SIG-M5 treated with dmso at 0.1 percent for 504 hours (cell line): ENCODE results near the gene ARHGAP8.
"Not testable (repeated sequence)": the region's sequence is repeated elsewhere in the genome, so short reads cannot be mapped to it uniquely, and the experiment has no call there.

Experiments
- DNase-seq: peaks from one replicate; lab custom pipeline; 2025; ENCODE audit not compliant: unreplicated experiment; lab: John Stamatoyannopoulos, UW

ARHGAP8 gene

GRCh38 chr22:44854641-44855040 lies 102.3 kb downstream of the ARHGAP8 start:
- DNase-seq, result not testable (repeated sequence)

DNA sequence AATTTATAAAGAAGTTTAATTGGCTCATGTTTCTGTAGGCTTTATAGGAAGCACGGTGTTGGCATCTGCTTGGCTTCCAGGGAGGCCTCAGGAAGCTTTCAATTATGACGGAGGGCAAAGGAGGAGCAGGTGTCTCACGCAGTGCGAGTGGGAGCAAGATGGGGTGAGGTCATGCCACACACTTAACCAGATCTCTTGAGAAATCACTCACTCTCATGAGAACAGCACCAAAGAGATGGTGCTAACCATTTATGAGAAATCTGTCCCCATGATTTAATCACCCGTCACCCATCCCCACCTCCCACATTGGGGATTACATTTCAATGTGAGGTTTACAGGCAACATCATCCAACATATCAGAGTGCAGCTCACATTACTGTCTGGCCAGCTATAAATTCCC lies 103.5 kb downstream of the ARHGAP8 start:
- DNase-seq, result no peak

DNA sequence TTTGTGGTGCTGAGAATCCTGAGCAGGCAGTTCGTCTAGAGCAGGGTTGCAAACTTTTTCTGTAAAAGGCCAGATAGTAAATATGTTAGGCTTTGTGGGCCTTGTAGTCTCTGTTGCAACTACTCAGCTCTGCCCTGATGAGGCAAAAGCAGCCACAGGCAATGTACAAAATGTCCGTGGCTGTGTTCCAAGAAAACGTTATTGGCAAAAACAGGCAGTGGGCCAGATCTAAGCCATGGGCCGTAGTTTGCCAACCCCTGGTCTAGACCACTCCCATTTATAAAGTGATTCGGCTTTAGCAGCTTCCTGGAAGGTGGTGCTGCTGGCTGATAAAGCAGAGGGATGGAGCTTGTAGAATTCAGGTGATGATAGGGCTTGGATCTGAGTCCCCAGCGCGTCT lies 106.4 kb downstream of the ARHGAP8 start:
- not testable (repeated sequence) for DNase-seq

DNA sequence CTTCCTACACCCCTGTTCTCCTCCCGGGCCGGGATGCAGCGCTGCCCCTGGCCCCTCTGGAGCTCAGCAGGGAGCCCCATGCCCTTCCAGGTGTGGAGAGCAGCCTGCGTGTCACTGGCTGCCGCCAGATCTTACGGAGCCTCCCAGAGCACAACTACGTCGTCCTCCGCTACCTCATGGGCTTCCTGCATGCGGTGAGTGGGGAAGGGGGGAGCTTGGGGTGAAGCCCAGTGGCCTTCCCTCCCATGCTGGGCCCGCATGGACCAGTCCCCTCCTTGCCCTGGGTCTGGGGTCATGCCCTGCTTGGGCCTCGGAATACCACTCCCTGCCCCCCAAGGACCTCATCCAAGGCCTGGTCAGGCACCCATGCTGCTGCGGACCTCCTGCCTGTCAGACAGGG lies 107.3 kb downstream of the ARHGAP8 start:
- no peak for DNase-seq

DNA sequence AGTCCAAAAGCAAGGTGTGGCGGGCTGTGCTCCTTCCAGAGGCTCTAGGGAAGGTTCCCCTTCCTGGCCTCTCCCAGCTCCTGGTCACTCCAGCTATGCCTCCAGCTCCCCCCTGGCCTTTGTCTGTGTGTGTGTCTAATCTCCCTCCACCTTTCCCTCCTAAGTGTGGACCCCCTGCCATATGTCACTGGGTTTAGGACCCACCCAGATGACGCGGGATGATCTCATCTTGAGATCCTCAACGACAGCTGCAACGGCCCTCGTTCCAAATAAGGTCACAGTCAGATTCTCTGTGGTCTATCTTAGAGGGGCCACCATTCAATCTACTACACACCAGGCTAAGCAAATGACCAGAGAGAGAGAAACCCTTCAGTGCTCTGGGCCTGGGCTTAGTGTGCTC lies 107.9 kb downstream of the ARHGAP8 start:
- DNase-seq, result no peak

DNA sequence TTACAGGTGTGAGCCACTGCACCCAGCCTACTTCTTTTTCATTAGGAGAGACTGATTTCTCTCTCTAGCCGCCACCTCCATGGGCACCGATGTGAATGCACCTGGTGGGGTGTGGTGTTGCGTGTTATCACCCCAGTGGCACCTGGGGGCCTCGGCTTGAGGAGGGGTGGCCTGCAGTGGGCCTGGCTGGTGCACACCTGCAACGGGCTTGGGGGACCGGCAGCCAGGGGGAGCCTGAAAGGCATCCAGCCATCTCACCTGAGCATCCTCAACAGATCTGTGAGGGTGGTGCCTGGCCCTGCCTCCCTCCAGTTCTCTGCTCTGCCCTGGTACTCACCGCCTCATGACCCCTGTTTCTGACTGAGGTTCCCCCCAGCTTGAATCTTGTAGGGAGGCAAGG lies 108.9 kb downstream of the ARHGAP8 start:
- no peak for DNase-seq

GRCh38 chr22:44862281-44862680 lies 109.9 kb downstream of the ARHGAP8 start:
- no peak for DNase-seq

DNA sequence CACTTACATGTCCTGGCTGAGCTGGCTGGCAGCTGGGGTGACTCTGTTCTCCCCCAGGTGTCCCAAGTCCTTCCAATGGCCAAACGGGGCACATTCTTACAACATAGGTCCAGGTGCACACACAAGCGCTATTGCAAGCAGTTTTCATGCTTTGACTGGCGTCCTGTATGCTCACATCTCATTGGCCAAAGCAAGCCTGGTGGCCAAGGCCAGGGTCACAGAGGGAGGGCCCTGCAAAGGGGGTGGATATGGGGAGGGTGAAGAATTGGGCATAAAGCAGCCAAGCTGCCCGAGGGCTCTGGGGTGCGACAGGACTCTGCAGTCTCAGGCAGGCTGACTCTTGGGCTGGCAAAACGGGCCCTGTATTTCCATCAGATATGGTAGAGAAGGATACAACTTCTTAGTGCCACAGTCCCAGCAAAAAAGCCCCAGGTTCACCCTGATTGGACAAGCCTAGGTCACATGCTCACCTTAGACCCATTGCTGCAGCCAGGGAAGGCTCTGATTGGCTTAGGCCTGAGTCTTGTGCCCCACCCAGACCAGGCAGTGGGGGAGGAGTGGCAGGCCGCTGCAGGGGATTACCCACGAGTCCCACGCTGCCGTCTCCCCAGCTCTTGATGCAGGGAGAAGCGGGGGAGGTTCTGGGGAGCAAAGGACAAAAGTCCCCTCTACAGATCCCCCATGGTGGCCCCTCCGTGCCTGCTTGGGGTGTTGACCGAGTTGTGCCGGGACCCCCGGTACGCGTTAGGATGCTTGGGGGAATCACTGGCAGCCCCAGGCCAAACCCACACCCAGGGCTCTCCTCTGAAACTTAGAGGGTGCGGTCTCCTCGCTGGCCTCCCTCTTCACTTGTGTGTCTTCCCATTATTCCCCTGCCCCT lies 110.8 kb downstream of the ARHGAP8 start:
- no peak for DNase-seq

GRCh38 chr22:44865193-44866057 lies 113.0 kb downstream of the ARHGAP8 start:
- DNase-seq, result no peak

GRCh38 chr22:44869196-44869595 lies 116.8 kb downstream of the ARHGAP8 start:
- no peak for DNase-seq

DNA sequence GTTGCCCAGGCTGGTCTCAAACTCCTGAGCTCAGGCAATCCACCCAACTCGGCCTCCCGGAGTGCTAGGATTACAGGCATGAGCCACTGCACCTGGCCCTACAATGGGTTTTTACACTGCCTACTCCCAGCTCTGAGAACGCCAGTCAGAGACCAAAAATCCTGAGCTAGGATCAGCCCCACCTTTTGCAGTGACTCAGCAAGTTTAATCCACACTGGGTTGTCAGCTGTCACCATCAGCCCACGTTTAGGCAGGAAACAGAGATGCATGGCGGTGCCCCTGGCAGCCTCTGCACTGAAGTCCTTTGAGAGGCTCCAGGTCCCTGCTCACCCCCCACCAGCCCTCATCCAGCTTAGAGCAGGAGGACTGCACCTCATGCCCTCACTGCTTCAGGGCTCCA lies 117.6 kb downstream of the ARHGAP8 start:
- DNase-seq, result no peak

- DNase-seq, result no peak
Observed at GRCh38 chr22:44871782-44872181, 119.4 kb downstream of the ARHGAP8 start.

- DNase-seq, result no peak
Observed at GRCh38 chr22:44876921-44877320, 124.5 kb downstream of the ARHGAP8 start.

- no peak for DNase-seq
Observed at GRCh38 chr22:44878483-44879300, 126.3 kb downstream of the ARHGAP8 start.

DNA sequence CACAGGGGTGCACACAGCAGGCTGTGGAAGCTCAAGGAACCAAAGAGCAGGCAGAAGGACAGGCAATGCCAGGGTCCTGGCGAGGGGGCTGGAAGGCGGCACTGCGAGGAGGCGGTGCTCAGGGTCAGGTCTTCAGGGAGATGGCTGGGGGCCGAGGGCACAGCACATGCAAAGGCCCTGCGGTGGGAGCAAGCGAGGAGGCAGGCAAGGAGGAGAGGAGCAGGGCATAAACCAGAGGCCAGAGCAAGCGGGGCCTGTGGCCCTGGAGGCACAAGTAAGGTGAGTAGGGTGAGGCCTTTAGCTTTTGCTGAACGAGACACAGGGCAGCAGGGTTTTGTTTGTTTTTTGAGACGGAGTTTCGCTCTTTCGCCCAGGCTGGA lies 126.9 kb downstream of the ARHGAP8 start:
- no peak for DNase-seq

GRCh38 chr22:44880610-44881290 lies 128.4 kb downstream of the ARHGAP8 start:
- no peak for DNase-seq

- no peak for DNase-seq
Observed at GRCh38 chr22:44881624-44882023, 129.2 kb downstream of the ARHGAP8 start.

- DNase-seq, result no peak
Observed at GRCh38 chr22:44882226-44882905, 130.0 kb downstream of the ARHGAP8 start.

DNA sequence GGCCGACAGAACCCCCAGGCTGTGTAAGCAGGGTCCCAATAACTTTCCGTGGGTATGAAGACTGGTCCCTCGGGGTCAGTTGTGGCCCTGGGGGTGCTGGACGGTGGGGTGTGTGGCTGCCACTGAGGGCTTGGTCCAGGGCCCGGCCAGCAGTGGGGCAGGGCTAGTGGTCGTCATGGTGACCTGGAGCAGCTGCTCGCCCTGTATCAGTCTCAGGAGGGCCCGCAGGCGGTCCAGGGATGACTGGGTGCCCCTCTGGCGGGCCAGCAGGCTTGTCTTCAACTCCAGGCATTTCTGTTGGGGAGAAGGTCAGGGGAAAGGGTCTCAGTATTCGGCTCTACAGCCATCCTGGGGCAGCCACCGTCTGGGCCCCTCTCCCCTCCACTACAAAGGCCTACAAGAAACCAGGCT lies 130.6 kb downstream of the ARHGAP8 start:
- no peak for DNase-seq

DNA sequence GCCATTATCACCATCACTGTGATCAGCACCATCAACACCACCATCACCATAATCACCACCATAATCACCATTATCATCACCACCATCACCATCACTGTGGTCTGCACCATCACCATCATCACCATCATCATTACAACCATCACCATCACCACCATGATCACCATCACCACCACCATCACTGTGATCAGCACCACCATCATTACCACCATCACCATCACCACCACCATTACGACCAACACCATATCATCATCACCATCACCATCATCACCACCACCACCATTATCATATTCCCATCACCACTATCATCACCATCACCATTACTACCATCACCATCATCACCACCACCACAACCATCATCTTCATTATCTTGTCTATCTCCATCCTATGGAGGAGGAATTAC lies 132.2 kb downstream of the ARHGAP8 start:
- no peak for DNase-seq
